Activated T-helper 17 cell treated with anti-CD3 and anti-CD28 coated beads, Interleukin-2, amount 50 U/mL, for 72 hours (primary cell): Measurements from ENCODE around the gene PORCN. TPM values are rescaled to one million over a fixed set of nuclear protein-coding genes. Genes with fewer than 3 reads are reported as not detected.

ENCODE experiments used
- ATAC-seq: fragments of 150-1000 bp; cut with Tn5 transposase; replicated peaks from 2 replicates; pipeline ENCODE4 v1.10.0; 2021; ENCODE audit warnings: mild to moderate bottlenecking, moderate library complexity
- H3K27ac Mint-ChIP-seq: one replicate; pipeline ENCODE4 v1.8.0; 2022; ENCODE audit warnings: mixed read lengths
- H3K27me3 Mint-ChIP-seq: one replicate; pipeline ENCODE4 v1.8.0; 2022; ENCODE audit warnings: mixed read lengths
- H3K36me3 Mint-ChIP-seq: one replicate; pipeline ENCODE4 v1.8.0; 2022; ENCODE audit warnings: low read depth, mild to moderate bottlenecking, mixed read lengths
- H3K4me1 Mint-ChIP-seq: one replicate; pipeline ENCODE4 v1.8.0; 2022; ENCODE audit warnings: mixed read lengths
- H3K4me3 Mint-ChIP-seq: one replicate; pipeline ENCODE4 v1.8.0; 2022; ENCODE audit warnings: mild to moderate bottlenecking, mixed read lengths
- H3K9me3 Mint-ChIP-seq: one replicate; pipeline ENCODE4 v1.8.0; 2022; ENCODE audit warnings: mixed read lengths
- total RNA-seq, 2 donors: library from RNA; stranded (reverse); gene quantifications; one replicate each; pipeline ENCODE4 v1.2.3, GENCODE V29; 2022

PORCN gene
- total RNA-seq, 2 donors from 2014 or later, result 8.9 to 9.4 TPM

DNA sequence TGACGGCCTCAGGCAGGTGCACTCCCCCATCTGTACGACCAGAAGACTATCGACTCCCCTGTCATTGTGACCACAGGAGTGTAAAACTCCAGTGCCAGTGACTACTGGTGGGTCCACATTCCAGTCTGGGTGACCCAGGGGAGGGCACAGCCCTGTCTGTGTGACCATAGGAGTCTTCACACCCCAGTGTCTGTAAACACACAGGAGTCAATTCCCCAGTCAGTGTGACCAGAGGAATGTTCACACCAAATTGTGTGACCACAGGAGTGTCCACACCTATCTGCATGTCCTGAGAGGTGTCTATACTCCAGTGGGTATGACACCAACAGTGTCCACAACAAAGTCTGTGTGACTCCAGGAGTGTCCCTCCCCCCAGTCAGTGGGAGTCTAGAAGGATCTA lies 20.8 kb upstream of the PORCN start:
- Mint-ChIP-seq H3K9me3 (no peaks in the 10 kb centered on the region), H3K27me3 (no peaks in the 10 kb centered on the region), H3K4me3 (no peak overlapping the region), H3K36me3 (peaks cover 22% of the 10 kb centered on the region), H3K27ac (no peak overlapping the region), H3K4me1 (no peaks in the 10 kb centered on the region)
- ATAC-seq, result no peak

DNA sequence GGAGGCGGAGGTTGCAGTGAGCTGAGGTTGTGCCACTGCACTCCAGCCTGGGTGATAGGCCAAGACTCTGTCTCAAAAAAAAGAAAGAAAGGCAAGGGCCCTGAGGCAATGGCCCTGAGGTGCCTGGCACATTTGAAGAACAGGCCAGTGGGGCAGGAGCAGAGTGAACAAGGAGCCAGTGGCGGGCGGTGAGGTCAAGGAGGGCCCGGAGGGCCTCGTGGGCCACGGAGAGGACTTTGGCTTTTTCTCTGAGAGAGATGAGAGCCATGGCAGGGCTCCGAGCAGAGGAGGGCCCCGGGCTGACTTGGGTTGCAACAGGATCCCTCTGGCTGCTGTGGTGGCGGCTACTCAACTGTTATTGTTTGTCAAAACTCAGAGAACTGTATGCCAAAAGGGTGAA lies 19.5 kb upstream of the PORCN start:
- Mint-ChIP-seq H3K27me3 (no peaks in the 10 kb centered on the region), H3K9me3 (no peaks in the 10 kb centered on the region), H3K27ac (no peak overlapping the region), H3K36me3 (peaks cover 14% of the 10 kb centered on the region), H3K4me1 (no peaks in the 10 kb centered on the region), H3K4me3 (no peak overlapping the region)
- ATAC-seq, result no peak

DNA sequence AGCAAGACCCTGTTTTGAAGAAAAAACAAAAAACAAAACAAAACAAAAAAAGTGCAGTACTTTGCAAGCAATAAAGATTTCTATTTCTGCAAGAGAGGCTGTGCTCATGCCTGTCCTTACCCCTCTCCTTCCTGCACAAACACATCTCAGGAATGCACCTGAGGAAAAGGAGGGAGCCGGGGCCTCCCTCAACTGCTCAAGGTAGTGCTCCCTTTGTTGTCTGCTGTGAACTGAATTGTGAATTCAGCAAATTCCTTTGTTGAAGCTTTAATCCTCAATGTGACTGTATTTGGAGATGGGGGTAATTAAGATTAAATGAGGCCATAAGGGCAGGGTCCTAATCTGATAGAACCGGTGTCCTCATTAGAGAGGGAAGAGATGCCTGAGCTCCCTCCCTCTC lies 18.9 kb upstream of the PORCN start:
- H3K27me3 Mint-ChIP-seq, result no peaks in the 10 kb centered on the region
- no peaks in the 10 kb centered on the region for H3K4me1 Mint-ChIP-seq
- H3K4me3 Mint-ChIP-seq, result no peak overlapping the region
- no peak overlapping the region for H3K27ac Mint-ChIP-seq
- H3K36me3 Mint-ChIP-seq, result peaks cover 10% of the 10 kb centered on the region
- ATAC-seq, result no peak
- no peaks in the 10 kb centered on the region for H3K9me3 Mint-ChIP-seq

DNA sequence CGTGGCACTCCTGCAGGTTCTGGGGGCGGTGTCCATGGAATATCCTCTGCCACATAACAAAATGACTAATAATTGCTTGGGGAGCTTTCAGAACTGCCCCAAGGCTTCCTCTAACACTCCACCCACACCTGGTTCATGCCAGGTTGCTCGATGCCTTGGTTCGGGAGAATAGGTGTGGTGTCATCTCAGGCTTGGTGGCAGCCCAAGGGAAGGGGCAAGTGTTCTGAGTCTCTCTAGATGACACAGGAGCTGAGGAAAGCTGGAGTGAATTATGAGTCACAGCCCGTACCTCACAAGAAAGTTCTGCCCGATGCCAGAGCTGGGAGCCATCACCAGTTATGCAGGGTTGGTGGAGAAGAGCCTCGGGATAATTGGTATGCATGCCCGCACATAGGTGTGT lies 18.1 kb upstream of the PORCN start:
- Mint-ChIP-seq H3K27me3 (no peaks in the 10 kb centered on the region), H3K4me3 (no peak overlapping the region), H3K36me3 (peaks cover 2% of the 10 kb centered on the region), H3K4me1 (no peaks in the 10 kb centered on the region), H3K27ac (no peak overlapping the region), H3K9me3 (no peaks in the 10 kb centered on the region)
- no peak for ATAC-seq

DNA sequence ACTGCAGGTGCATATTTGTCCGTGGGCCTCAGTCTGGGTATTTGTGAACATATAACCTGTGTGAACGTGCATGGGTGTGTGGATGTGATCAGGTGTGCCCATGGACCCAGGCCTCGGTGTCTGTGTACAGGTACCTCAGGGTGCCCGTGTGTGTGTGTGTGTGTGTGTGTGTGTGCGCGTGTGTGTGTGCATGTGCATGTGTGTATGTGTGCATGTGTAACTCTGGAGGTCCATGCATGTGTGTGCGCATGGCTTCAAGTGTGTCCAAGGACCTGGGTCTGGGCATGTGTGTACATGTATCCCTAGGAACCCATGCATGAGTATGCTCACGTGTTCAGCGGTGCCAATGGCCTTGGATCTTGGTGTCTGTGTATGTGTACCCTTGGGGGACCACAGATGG lies 17.0 kb upstream of the PORCN start:
- no peaks in the 10 kb centered on the region for H3K9me3 Mint-ChIP-seq
- H3K4me3 Mint-ChIP-seq, result no peak overlapping the region
- no peak overlapping the region for H3K27ac Mint-ChIP-seq
- no peaks in the 10 kb centered on the region for H3K36me3 Mint-ChIP-seq
- ATAC-seq, result no peak
- no peaks in the 10 kb centered on the region for H3K4me1 Mint-ChIP-seq
- no peaks in the 10 kb centered on the region for H3K27me3 Mint-ChIP-seq

DNA sequence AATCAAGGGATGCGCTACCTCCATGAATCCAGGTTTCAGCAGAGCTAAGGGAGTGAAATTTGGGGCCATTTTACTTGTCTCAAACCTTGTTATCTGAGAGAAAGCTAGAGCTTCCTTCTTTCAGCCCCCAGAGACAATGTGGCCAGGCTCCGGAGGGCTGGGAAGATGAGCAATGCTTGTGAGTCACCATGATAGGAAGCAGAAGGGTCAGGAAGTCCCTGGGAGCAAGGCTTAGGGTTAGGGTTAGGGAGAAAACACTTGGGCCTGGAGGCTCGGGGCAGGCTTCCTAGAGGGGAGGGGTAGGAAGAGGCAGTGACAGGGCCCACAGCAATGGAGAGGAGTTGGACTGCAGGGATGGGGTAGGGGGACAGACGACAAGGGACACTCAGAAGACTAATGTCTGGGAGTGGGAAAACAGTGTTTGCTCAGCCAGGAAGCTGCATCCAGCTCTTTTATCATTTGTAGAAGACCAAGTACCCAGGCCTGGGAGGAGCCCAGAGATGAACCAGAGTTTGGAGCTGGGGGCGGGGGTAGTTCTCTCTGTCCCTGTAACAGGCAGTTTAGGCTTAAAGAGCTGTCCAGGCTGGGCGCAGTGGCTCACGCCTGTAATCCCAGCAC lies 16.4 kb upstream of the PORCN start:
- H3K27ac Mint-ChIP-seq, result no peak overlapping the region
- H3K4me1 Mint-ChIP-seq, result no peaks in the 10 kb centered on the region
- H3K36me3 Mint-ChIP-seq, result no peaks in the 10 kb centered on the region
- no peak overlapping the region for H3K4me3 Mint-ChIP-seq
- no peaks in the 10 kb centered on the region for H3K27me3 Mint-ChIP-seq
- no peaks in the 10 kb centered on the region for H3K9me3 Mint-ChIP-seq
- ATAC-seq, result no peak

DNA sequence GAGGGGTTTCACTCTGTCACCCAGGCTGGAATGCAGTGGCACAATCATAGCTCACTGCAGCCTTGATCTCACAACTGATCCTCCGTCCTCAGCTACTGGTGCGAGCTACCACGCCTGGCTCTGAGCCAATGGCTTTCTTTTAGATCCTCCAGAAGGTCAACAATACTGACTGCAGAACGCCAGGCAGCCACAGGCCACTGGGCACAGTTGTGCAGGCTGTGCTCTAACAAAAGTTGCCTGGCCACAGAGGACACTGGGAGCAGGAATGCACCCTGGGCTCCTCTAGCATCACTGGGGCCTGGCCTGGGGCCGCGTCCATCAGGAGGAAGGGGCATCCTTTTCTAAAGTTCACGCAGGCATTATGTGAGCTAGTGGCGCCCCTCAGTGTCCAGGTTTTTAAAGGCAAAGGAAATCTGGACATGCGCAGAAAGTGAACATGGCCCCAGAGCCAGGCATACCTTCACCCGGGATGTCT lies 14.9 kb upstream of the PORCN start:
- ATAC-seq, result peak; percentile 34
- Mint-ChIP-seq H3K36me3 (no peaks in the 10 kb centered on the region), H3K27me3 (no peaks in the 10 kb centered on the region), H3K4me1 (peaks cover 4% of the 10 kb centered on the region), H3K4me3 (no peak overlapping the region), H3K9me3 (no peaks in the 10 kb centered on the region), H3K27ac (no peak overlapping the region)

DNA sequence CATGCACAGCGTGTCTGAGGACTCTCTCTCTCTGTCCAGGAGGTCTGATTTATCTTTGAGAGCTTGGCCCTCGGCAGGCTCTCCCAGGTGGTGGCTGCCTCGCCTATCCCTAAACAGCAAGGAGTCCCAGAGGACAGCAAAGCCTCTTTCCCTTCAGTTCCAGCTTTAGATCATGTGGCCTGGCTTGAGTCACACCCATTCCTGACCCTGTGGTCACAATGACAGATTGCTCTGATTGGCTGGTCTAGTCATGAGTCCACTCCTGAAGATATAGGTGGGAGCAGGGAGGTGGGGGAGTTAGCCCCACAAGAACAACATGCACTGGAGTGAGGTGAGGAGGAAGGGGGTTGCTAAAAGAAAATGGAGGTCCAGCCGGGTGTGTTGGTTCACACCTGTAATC lies 12.1 kb upstream of the PORCN start:
- Mint-ChIP-seq H3K27ac (no peak overlapping the region), H3K4me3 (no peak overlapping the region), H3K36me3 (no peaks in the 10 kb centered on the region), H3K27me3 (no peaks in the 10 kb centered on the region), H3K4me1 (peaks cover 4% of the 10 kb centered on the region), H3K9me3 (no peaks in the 10 kb centered on the region)
- ATAC-seq, result no peak

DNA sequence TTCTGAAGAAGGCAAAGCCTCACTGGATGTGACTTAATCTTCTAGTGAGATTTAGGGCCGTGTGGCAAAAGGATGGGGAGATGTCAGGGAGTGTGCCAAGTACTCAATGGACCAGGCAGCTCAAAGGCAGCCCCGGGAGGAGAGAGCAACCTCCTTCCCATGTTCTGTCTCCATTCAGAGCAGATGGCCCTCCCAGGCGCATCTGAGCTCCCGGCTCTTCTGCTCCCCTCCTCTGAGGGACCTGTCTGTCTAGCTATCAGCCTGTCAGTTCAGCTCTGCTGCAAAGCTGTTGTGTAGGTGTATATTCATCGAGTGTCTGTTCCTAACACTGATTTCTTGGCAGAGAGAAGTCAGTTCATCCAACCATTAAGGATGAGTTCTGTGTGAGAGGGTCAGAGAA lies 10.9 kb upstream of the PORCN start:
- Mint-ChIP-seq H3K4me3 (no peak overlapping the region), H3K27me3 (no peaks in the 10 kb centered on the region), H3K4me1 (peaks cover 4% of the 10 kb centered on the region), H3K27ac (no peak overlapping the region), H3K9me3 (no peaks in the 10 kb centered on the region), H3K36me3 (no peaks in the 10 kb centered on the region)
- ATAC-seq, result no peak

DNA sequence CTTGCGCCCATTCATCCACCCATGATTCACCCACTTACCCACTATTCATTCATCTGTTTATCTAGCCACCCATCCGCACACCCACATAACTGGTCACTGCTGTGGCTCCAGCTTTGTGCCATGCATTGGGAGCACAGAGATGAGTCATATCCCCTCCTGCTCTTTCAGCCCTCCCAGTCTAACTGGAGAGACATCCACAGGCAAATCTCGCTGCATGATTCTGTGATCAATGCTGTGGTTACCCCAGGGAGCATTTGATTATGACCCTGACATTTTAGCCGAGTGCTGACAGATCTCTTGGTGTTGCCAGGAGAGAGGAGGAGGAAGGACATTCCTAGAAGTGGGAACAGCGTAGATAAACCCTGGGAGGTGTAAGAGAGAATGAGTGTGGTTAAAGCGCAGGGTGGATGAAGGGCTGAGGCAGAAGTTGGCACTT lies 10.4 kb upstream of the PORCN start:
- H3K27me3 Mint-ChIP-seq, result no peaks in the 10 kb centered on the region
- no peak overlapping the region for H3K27ac Mint-ChIP-seq
- H3K36me3 Mint-ChIP-seq, result no peaks in the 10 kb centered on the region
- peak; percentile 85 for ATAC-seq
- H3K4me1 Mint-ChIP-seq, result peaks cover 4% of the 10 kb centered on the region
- H3K9me3 Mint-ChIP-seq, result no peaks in the 10 kb centered on the region
- H3K4me3 Mint-ChIP-seq, result no peak overlapping the region

DNA sequence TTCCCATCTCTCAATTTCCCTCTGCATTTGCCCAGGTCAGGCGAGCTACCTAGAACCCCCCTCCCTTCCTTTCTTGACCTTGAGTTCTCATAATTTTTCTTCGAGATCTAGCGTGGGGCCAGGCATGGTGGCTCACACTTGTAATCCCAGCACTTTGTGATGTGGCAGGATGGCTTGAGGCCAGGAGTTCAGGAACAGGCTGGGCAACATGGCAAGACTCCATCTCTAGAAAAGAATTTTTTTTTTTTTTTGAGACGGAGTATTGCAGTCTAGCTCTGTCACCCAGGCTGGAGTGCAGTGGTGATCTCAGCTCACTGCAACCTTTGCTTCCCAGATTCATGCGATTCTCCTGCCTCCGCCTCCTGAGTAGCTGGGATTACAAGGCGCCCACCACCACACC lies 4.5 kb upstream of the PORCN start:
- no peak overlapping the region for H3K4me3 Mint-ChIP-seq
- no peak overlapping the region for H3K27ac Mint-ChIP-seq
- H3K4me1 Mint-ChIP-seq, result no peaks in the 10 kb centered on the region
- no peaks in the 10 kb centered on the region for H3K9me3 Mint-ChIP-seq
- no peaks in the 10 kb centered on the region for H3K36me3 Mint-ChIP-seq
- no peak for ATAC-seq
- no peaks in the 10 kb centered on the region for H3K27me3 Mint-ChIP-seq

DNA sequence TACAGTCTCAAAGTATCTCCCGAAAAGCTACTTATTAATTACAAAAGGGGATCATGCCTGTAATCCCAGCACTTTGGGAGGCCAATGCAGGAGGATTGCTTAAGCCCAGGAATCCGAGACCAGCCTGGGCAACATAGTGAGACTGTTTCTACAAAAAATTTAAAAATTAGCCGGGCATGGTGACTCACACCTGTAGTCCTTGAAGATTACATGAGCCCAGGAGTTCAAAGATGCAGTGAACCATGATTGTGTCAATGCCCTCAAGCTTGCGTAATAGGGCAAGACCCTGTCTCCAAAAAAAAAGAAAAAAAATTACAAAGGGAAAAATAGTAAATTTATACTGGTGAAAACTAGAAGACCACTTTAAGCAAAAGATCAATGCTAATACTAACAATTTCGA lies 3.3 kb upstream of the PORCN start:
- Mint-ChIP-seq H3K4me3 (no peak overlapping the region), H3K4me1 (peaks cover 6% of the 10 kb centered on the region), H3K27ac (no peak overlapping the region), H3K27me3 (no peaks in the 10 kb centered on the region), H3K9me3 (no peaks in the 10 kb centered on the region), H3K36me3 (no peaks in the 10 kb centered on the region)
- no peak for ATAC-seq

DNA sequence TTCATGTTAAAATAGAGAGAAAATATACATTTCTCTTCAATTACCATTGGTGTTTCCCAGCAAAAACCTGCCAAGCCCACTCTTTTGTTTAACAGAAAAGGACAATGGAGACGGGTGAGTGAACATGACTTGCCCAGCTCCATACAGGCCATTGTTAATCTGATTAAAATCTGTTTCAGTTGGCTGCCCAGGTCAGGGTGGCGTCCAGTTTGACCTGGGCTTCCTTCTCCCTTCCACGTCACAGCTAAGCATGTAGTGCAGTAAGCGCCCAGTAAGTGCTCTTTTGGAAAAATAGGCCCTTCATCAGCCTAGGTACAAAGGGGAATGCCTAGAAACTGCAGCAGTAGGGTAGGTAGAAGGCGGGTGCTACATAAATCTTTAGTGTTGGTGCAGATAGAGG lies 1.5 kb upstream of the PORCN start:
- Mint-ChIP-seq H3K9me3 (no peaks in the 10 kb centered on the region), H3K4me1 (peaks cover 10% of the 10 kb centered on the region), H3K4me3 (no peak overlapping the region), H3K27ac (no peak overlapping the region), H3K36me3 (no peaks in the 10 kb centered on the region), H3K27me3 (no peaks in the 10 kb centered on the region)
- no peak for ATAC-seq

DNA sequence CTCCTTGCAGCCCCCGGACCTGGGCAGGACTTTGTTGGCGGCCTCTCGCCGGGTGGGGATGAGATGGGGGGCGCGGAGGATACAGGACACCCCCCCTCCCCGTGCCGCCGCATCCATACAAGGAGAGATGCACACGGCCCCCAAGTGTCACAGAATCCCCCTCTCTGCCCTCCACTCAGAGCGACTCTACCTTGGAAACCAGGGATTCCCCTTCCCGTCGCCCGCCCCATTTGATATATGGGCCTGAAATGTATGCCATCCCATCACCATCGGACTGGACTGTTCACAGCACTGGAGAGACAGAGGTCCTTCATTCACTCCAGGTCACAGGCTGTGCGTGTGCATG lies 426 bp downstream of the PORCN start:
- Mint-ChIP-seq H3K4me3 (peak overlapping the region; percentile 90), H3K9me3 (no peaks in the 10 kb centered on the region), H3K27me3 (no peaks in the 10 kb centered on the region), H3K4me1 (peaks cover 10% of the 10 kb centered on the region), H3K36me3 (no peaks in the 10 kb centered on the region), H3K27ac (peak overlapping the region; percentile 94)
- peak; percentile 43 for ATAC-seq

DNA sequence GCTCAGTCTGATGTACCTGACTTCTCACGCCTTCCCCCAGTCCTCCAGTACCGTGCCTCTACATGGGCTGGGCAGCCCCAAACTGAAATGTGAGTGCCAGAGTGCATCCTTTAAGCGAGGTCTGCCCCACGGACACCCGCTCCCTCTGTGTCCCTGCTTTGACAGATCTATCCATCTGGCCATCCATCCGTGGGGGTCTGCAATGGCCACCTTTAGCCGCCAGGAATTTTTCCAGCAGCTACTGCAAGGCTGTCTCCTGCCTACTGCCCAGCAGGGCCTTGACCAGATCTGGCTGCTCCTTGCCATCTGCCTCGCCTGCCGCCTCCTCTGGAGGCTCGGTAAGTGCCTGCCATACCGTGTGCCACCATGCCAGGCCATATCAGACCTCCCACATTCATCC lies 827 bp downstream of the PORCN start:
- ATAC-seq, result no peak
- H3K9me3 Mint-ChIP-seq, result no peaks in the 10 kb centered on the region

DNA sequence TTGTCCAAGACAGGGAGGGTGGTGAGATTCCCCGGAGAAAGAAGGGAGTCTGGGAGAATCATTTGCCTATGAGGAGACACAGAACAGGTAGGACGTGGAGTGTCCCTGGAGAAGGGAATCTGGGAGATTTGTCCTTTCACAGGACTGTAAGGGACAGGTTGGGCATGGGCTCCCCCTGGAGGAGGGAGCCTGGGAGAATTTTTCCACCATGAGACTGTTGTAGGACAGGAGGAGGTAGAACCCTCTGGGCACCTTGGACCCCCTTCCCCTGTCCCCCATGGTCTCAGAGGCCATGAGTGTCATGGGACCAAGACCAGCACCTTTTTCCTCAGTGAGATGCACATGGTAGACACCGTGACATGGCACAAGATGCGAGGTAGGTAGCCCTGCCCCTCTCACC lies 2.8 kb downstream of the PORCN start:
- peaks cover 10% of the 10 kb centered on the region for H3K4me1 Mint-ChIP-seq
- peaks cover 10% of the 10 kb centered on the region for H3K36me3 Mint-ChIP-seq

More for the DNA sequence above, 827 bp downstream of the PORCN start:
- Mint-ChIP-seq H3K4me1 (peaks cover 10% of the 10 kb centered on the region), H3K27ac (peak overlapping the region; percentile 94), H3K27me3 (no peaks in the 10 kb centered on the region), H3K36me3 (peaks cover 2% of the 10 kb centered on the region), H3K4me3 (peak overlapping the region; percentile 90)

More for the DNA sequence above, 2.8 kb downstream of the PORCN start:
- Mint-ChIP-seq H3K9me3 (no peaks in the 10 kb centered on the region), H3K4me3 (no peak overlapping the region), H3K27ac (no peak overlapping the region), H3K27me3 (no peaks in the 10 kb centered on the region)
- ATAC-seq, result no peak
